Calu3 (cell line): ENCODE data around the gene SLC35B1. TPM values are rescaled to one million over a fixed set of nuclear protein-coding genes. Genes with fewer than 3 reads are reported as not detected.

ENCODE experiments used
- BruUV-seq: library from RNA; stranded (reverse); fragments of 400-500 nt; replicated peaks from 2 replicates; lab custom pipeline; 2021; lab: Mats Ljungman, UMichigan
- CTCF ChIA-PET: fragments of 300-600 bp; sonication (Branson Sonifier 250); formaldehyde crosslinking; loops from one replicate; lab custom pipeline; 2022; ENCODE audit warnings: antibody characterized with exemption; lab: Charles Lee
- DNase-seq: peaks from one replicate; pipeline ENCODE4 v3.0.0; 2022
- H3K27ac Mint-ChIP-seq: one replicate; pipeline ENCODE4 v1.8.0; 2022; ENCODE audit warnings: mixed read lengths; ENCODE audit not compliant: unreplicated experiment
- H3K27me3 Mint-ChIP-seq: one replicate; pipeline ENCODE4 v1.8.0; 2022; ENCODE audit warnings: mixed read lengths; ENCODE audit not compliant: unreplicated experiment
- H3K36me3 Mint-ChIP-seq: one replicate; pipeline ENCODE4 v1.8.0; 2022; ENCODE audit warnings: mild to moderate bottlenecking, moderate library complexity, mixed read lengths; ENCODE audit not compliant: insufficient read depth, unreplicated experiment
- H3K4me1 Mint-ChIP-seq: one replicate; pipeline ENCODE4 v1.8.0; 2022; ENCODE audit warnings: mild to moderate bottlenecking, low read depth, mixed read lengths; ENCODE audit not compliant: unreplicated experiment
- H3K4me3 Mint-ChIP-seq: one replicate; pipeline ENCODE4 v1.8.0; 2022; ENCODE audit warnings: mild to moderate bottlenecking, low read depth, moderate library complexity, mixed read lengths; ENCODE audit not compliant: unreplicated experiment
- H3K9me3 Mint-ChIP-seq: one replicate; pipeline ENCODE4 v1.8.0; 2022; ENCODE audit warnings: low read depth, mixed read lengths; ENCODE audit not compliant: unreplicated experiment
- intact Hi-C: fragments of 100-400 bp; cut with micrococcal nuclease; formaldehyde crosslinking; loops from one replicate; pipeline ENCODE4 v1.10.0; 2022; ENCODE audit not compliant: unreplicated experiment
- total RNA-seq: library from RNA; stranded (reverse); gene quantifications from 2 replicates; pipeline ENCODE4 v1.2.3, GENCODE V29; 2022
- TF ChIP-seq, protein P1 (sequence below): fragments of 200-600 bp; IDR thresholded peaks from one replicate; pipeline ENCODE4 v1.8.0; 2022; ENCODE audit warnings: antibody characterized with exemption; ENCODE audit not compliant: unreplicated experiment

The SLC35B1 gene
- total RNA-seq, 1 experiment from 2014 or later: 117 TPM

DNA sequence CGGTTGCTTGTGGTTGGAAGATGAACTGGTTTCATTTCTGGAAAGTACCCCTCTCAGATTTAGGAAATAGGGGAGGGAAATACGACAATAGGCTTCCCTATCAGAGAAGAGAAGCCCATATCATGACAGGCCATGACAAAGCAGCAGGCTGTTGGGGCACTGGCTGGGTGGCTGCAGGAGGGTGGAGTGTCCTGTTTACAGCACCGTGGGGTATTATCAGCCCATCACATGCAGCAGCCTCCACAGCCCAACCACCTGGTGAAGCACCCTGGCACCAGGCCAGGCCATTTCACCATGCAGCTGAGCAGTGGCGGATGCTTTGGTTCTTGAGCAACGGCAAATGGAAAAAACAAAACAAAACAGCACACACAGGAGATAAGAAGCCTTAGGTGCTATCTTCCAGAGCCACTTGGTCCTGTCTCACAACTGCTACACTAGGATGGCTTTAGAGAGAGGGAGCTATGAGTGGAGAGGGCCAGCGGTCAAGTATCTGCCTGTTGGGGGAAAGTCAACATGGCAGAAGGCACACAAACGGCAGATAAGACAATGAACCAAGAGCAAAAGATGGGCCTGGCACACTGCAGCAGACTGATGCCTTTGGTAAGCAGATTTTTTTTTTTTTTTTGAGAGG lies 32.0 kb upstream of the SLC35B1 start:
- Mint-ChIP-seq H3K9me3 (no peaks in the 10 kb centered on the region), H3K4me1 (peaks cover 22% of the 10 kb centered on the region), H3K36me3 (no peaks in the 10 kb centered on the region), H3K27ac (no peak overlapping the region), H3K27me3 (no peaks in the 10 kb centered on the region), H3K4me3 (no peak overlapping the region)
- no TSS peak for BruUV-seq
- DNase-seq: no peak
- intact Hi-C loops: no loop called here
- TF ChIP-seq, protein P1, sequence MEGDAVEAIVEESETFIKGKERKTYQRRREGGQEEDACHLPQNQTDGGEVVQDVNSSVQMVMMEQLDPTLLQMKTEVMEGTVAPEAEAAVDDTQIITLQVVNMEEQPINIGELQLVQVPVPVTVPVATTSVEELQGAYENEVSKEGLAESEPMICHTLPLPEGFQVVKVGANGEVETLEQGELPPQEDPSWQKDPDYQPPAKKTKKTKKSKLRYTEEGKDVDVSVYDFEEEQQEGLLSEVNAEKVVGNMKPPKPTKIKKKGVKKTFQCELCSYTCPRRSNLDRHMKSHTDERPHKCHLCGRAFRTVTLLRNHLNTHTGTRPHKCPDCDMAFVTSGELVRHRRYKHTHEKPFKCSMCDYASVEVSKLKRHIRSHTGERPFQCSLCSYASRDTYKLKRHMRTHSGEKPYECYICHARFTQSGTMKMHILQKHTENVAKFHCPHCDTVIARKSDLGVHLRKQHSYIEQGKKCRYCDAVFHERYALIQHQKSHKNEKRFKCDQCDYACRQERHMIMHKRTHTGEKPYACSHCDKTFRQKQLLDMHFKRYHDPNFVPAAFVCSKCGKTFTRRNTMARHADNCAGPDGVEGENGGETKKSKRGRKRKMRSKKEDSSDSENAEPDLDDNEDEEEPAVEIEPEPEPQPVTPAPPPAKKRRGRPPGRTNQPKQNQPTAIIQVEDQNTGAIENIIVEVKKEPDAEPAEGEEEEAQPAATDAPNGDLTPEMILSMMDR: no peak
- CTCF ChIA-PET: interaction anchor here (0.5 kb wide), 1 partner anchor 1602 kb away, joined by 4 read pairs; no protein-coding TSS in a partner anchor

DNA sequence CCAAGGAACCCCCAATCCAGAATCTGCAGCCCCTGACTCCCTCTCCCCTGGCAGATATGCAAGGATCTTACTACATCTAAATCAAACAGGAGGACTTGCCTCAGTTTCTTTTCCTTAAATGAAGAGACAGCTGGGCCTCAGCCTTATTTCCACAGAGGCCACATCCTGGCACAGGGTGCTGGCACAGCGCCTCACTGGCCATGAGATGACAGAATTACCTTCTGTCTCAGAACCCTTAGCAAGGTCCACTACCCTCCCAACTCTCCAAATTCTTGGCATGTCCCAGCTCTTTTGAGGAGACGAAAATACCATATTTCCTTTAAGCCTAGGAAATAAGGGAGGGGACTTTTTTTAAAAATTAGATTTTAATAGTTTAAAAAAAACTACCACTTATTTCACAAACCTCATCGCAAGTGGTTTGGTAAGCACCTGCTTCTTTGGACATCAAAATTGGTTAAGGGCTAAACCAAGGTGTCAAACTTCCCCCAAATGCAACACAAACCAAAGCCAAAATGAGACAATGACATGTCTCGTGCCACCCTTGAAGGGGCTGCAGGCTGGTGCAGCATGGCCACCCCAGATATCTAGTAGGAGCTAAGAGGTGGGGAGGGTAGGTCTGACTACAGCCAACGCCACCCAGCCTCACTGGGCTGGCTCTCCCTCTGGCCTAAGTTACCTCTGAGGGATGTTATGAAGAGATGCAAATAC lies 30.8 kb upstream of the SLC35B1 start:
- CTCF ChIA-PET: interaction anchor here (0.6 kb wide), 1 partner anchor 393 kb away, joined by 3 read pairs; no protein-coding TSS in a partner anchor
- intact Hi-C loops: no loop called here
- H3K27me3 Mint-ChIP-seq: no peaks in the 10 kb centered on the region

DNA sequence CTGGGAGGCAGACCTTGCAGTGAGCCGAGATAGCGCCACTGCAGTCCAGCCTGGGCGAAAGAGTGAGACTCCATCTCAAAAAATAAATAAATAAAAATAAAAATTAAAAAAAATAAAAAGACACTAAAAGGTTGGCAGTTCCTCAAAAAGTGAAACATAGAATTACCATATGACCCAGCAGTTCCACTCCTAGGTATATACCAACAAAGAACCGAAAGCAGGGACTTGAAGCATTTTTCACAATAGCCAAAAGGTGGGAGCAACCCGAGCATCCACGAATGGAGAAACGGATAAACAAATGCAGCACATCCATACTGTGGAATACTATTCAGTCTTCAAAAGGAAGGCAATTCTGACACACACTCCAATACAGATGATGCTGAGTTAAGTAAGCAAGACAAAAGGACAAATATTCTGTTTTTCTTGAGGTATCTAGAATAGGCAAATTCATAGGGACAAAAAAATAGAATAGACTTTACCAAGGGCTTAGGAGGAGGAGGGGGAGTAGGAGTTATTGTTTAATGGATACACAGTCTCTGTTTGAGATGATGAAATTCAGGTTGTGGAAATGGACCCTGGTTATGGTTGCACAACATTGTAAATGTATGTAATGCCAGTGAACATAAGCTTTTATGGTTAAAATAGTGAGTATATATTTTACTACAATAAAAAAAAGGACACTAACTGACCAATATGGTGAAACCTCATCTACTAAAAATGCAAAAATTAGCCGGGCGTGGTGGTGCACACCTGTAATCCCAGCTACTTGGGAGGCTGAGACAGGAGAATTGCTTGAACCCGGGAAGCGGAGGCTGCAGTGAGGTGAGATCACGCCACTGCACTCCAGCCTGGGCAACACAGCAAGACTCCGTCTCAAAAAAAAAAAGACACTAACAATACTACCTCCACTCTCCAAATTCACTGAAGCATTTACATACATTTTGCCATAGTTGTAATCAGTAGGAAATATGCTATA lies 27.0 kb upstream of the SLC35B1 start:
- BruUV-seq: no TSS peak
- CTCF ChIA-PET: interaction anchor here (0.6 kb wide), 1 partner anchor 61 kb away, joined by 3 read pairs; no protein-coding TSS in a partner anchor
- Mint-ChIP-seq H3K27ac (no peak overlapping the region), H3K36me3 (no peaks in the 10 kb centered on the region), H3K4me1 (no peaks in the 10 kb centered on the region), H3K9me3 (no peaks in the 10 kb centered on the region), H3K27me3 (no peaks in the 10 kb centered on the region), H3K4me3 (no peak overlapping the region)
- intact Hi-C loops: no loop called here
- DNase-seq: no peak
- TF ChIP-seq, protein P1: no peak

More for the DNA sequence above, 30.8 kb upstream of the SLC35B1 start:
- DNase-seq: no peak
- no TSS peak for BruUV-seq
- H3K36me3 Mint-ChIP-seq: no peaks in the 10 kb centered on the region
- TF ChIP-seq, protein P1: no peak
- peaks cover 22% of the 10 kb centered on the region for H3K4me1 Mint-ChIP-seq
- H3K9me3 Mint-ChIP-seq: no peaks in the 10 kb centered on the region
- no peak overlapping the region for H3K27ac Mint-ChIP-seq
- no peak overlapping the region for H3K4me3 Mint-ChIP-seq

DNA sequence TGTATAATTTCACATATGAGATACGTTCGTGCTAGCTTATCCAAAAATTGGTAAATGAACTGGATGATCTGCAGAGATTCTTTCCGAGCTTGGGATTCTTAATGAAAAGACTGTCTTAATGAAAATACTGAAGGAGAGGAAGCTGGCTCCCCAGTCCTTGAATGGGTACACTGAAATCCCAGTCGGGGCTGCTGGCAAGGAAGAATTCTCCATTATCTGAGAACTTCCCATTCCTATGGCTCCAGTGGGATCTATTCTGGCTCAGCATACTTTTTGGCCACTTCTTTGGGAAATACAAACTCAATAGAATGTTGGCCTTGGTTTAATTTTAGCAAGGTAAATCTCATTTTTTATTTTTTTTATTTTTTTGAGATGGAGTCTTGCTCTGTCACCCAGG lies 23.7 kb upstream of the SLC35B1 start:
- intact Hi-C loops: no loop called here
- H3K27ac Mint-ChIP-seq: no peak overlapping the region
- DNase-seq: no peak
- H3K27me3 Mint-ChIP-seq: no peaks in the 10 kb centered on the region
- H3K4me3 Mint-ChIP-seq: no peak overlapping the region
- TF ChIP-seq, protein P1: no peak
- CTCF ChIA-PET: interaction anchor here (0.9 kb wide), 1 partner anchor 16 kb away, joined by 3 read pairs; no protein-coding TSS in a partner anchor
- no peaks in the 10 kb centered on the region for H3K9me3 Mint-ChIP-seq
- H3K4me1 Mint-ChIP-seq: no peaks in the 10 kb centered on the region
- BruUV-seq: no TSS peak
- H3K36me3 Mint-ChIP-seq: no peaks in the 10 kb centered on the region
